Activated naive CD4-positive, alpha-beta T cell treated with anti-CD3 and anti-CD28 coated beads, Interleukin-2, amount 50 U/mL, for 24 hours (primary cell): Measurements from ENCODE around the gene PGBD5.

Source experiments
- H3K27ac Mint-ChIP-seq: one replicate; pipeline ENCODE4 v1.8.0; 2021; ENCODE audit warnings: mild to moderate bottlenecking, mixed read lengths
- H3K27me3 Mint-ChIP-seq: one replicate; pipeline ENCODE4 v1.8.0; 2021; ENCODE audit warnings: mixed read lengths
- H3K36me3 Mint-ChIP-seq: one replicate; pipeline ENCODE4 v1.8.0; 2021; ENCODE audit warnings: mixed read lengths
- H3K4me1 Mint-ChIP-seq: one replicate; pipeline ENCODE4 v1.8.0; 2021; ENCODE audit warnings: mixed read lengths
- H3K4me3 Mint-ChIP-seq: one replicate; pipeline ENCODE4 v1.8.0; 2021; ENCODE audit warnings: mild to moderate bottlenecking, mixed read lengths
- H3K9me3 Mint-ChIP-seq: one replicate; pipeline ENCODE4 v1.8.0; 2021; ENCODE audit warnings: mixed read lengths

Gene PGBD5

DNA sequence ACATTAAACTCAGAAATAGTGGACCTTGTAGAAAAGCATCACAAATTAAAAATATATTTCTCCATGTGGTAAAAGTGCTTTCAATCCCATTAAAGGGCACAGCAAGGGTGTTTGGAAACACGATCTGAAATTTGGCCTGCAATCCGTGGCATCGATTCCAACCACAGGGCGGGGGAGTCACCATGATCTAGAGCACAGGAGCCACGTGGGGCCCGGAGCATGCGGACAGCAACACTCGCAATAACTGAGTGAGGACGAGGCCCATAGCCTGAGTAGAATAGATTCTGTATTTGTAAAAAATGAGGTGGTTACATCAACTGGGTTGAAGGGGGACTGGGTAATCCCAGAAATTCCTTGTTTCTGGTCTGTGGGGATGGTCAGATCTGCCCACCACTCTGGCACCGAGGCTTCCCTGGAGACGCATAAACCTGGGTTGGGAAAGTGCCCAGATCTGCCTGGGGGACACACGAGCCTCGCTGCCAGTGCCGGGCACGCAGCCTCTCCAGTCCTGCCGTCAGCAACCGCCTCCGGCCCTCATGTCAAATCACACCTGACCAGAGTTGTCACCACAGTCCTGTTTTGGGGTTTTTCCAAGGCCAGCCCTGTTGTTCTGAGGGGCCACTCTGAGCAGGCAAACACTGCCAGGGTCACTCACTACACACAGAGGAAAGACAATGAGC lies 104.3 kb downstream of the PGBD5 start:
- no peaks in the 10 kb centered on the region for H3K9me3 Mint-ChIP-seq
- no peak overlapping the region for H3K27ac Mint-ChIP-seq
- peaks cover 1% of the 10 kb centered on the region for H3K27me3 Mint-ChIP-seq
- no peaks in the 10 kb centered on the region for H3K4me1 Mint-ChIP-seq
- no peak overlapping the region for H3K4me3 Mint-ChIP-seq
- no peaks in the 10 kb centered on the region for H3K36me3 Mint-ChIP-seq

DNA sequence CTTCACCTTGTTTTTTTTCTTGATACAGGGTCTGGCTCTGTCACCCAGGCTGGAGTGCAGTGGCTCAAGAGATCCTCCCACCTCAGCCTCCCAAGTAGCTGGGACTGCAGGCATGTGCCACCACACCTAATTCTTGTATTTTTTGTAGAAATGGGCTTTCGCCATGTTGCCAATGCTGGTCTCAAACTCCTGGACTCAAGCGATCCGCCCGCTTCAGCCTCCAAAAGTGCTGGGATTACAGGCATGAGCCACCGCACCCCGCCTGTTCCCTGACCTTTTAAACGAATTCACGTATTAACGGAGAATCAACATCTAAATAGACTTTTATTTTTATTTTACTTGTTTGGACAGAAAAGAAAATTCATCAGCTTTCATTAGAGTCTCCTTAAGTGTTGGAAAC lies 104.8 kb downstream of the PGBD5 start:
- H3K36me3 Mint-ChIP-seq, result no peaks in the 10 kb centered on the region
- no peak overlapping the region for H3K27ac Mint-ChIP-seq
- no peaks in the 10 kb centered on the region for H3K9me3 Mint-ChIP-seq
- H3K4me1 Mint-ChIP-seq, result no peaks in the 10 kb centered on the region
- no peak overlapping the region for H3K4me3 Mint-ChIP-seq
- peaks cover 1% of the 10 kb centered on the region for H3K27me3 Mint-ChIP-seq

DNA sequence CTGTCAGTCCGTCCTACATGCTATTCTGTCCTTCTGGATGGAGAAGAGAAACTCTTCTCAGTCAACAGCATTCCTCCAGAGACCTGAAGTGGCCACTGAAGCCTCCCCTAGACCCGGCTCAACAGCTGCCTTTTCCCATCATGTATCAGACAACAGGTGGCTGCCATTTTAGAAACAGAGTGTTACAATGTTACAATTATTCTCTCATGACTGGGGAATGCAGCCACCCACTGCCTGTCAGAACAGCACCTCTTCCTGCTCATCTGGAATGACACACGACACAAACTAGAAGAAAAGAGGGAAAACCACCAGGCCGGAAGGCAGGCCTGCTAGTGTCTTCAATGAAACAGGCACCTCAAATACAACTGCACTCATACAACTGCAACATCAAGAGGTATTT lies 105.3 kb downstream of the PGBD5 start:
- no peak overlapping the region for H3K27ac Mint-ChIP-seq
- H3K4me1 Mint-ChIP-seq, result no peaks in the 10 kb centered on the region
- no peak overlapping the region for H3K4me3 Mint-ChIP-seq
- no peaks in the 10 kb centered on the region for H3K36me3 Mint-ChIP-seq
- H3K27me3 Mint-ChIP-seq, result peaks cover 1% of the 10 kb centered on the region
- no peaks in the 10 kb centered on the region for H3K9me3 Mint-ChIP-seq

DNA sequence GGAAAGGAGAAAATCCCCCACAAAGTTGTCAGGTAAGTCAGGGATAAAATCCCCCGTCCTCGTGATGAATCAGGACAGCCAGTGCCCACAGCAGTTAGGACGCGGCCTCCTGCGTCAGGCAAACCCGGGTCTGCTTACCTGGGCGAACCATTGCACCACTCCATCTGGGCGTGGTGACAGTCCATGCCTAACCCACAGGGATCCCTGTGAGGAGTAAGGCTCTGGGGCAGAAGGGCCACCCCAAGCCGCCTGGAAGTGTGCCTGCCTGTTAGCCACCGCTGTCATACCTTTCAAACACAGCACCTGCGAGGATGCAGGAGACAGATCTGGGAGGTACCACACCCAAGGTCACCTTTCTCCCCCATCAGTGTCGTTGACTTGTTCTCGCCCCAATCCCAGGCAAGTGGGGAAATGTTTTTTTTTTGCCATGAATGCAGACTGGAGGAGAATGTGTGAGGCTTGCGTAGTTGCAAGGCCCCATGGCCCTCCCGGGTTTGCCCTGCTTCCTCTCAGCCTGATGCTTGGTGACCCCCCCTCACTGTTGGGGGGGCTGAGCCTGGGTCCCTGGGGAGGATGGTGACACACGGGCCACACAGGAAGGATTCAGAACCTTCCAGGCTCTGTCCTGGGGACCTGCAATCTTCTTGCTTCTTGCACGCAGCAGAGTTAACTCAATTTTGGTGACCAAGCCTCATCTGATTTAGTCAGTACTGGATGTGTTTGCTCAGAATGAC lies 107.0 kb downstream of the PGBD5 start:
- Mint-ChIP-seq H3K4me3 (no peak overlapping the region), H3K9me3 (no peaks in the 10 kb centered on the region), H3K27ac (no peak overlapping the region), H3K27me3 (peaks cover 1% of the 10 kb centered on the region), H3K36me3 (no peaks in the 10 kb centered on the region), H3K4me1 (no peaks in the 10 kb centered on the region)

DNA sequence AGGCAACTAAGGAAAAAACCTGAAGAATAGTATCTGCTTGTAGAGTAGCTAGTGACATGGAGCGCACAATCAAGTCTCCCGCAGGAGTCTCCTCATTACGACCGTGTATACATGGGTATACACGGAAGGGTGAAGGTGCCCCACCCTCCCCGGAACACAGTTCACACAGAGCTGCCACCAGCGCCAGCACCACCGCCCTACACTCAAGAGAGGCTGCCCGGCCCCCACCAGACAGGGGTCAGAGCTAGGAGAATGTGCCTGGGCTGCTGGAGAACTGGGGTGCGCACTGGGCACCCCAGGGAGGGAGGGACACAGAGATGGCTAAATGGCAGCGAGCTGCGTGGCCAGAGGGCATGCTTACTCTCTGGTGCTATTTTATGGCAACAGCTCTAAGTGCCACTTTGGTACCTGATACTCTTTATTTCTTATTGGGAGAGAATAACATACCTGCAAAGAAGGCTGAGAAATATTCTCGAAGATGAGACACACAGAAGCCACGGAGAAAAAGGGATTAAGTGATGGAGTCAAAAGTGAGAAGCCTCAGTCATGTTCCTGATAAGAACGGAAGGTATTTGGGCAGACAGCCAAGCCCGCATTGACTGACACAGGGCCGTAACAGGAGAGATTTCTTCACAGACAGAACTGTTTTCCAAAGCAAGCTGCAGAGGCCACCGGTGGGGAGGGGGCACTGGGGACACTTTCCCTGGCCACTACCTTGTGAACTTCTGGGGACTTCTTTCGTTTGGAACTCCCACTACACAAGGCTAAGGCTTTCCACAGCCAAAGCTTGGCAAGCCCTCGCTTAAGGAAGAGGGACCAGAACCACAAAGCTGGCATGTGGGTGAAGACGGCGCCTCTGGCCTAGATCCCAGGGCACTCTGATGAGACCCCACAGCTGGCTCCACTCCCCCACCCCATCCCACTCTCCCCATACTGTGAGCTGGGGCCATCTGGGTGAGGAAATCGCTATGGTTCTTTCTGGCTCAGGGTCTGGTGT lies 108.0 kb downstream of the PGBD5 start:
- no peak overlapping the region for H3K27ac Mint-ChIP-seq

DNA sequence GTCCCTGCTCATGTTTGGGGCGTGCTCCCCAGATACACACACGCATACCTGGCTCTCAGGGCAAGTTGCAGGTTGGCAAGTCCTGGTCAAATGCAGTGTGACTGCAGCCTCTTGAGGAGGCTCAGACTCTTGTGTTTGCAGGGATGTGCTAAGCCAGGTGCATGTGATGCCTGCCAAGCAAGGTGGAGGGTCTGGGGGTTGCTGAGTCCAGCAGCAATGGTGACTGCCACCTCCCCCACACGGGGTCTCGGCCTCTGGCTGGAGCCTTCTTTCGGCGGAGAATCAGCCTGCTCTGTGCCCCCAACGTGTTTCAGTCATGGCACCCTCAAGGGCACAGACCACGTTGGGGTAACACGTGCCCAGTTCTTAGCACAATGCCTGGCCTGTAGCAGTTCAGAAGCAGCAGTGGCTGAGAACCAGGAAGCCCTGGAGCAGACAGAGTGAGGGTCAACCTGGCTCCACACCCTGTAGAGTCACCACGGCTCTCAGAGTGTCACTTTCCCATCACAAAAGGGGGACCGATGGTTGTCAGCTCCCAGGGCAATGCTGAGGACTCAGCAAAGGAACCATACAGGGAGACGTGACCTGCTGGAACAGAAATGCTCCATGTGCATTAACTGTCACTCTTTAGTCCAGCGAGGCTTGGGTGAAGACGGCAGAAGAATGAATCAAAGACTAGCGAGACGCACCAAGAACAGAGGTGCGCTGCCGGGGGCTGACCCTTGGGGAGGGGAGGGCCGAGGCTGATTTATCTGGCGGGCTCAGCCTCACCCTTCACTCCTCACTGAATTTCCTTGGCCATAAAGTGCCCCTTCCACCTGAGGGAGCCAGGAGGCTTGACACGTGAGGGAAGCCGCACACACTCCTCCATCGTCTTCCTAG lies 109.0 kb downstream of the PGBD5 start:
- no peak overlapping the region for H3K27ac Mint-ChIP-seq
- peaks cover 1% of the 10 kb centered on the region for H3K27me3 Mint-ChIP-seq
- no peaks in the 10 kb centered on the region for H3K36me3 Mint-ChIP-seq
- H3K4me3 Mint-ChIP-seq, result no peak overlapping the region
- H3K9me3 Mint-ChIP-seq, result no peaks in the 10 kb centered on the region
- H3K4me1 Mint-ChIP-seq, result no peaks in the 10 kb centered on the region

More for the DNA sequence above, 108.0 kb downstream of the PGBD5 start:
- H3K4me1 Mint-ChIP-seq, result no peaks in the 10 kb centered on the region
- no peaks in the 10 kb centered on the region for H3K9me3 Mint-ChIP-seq
- no peaks in the 10 kb centered on the region for H3K36me3 Mint-ChIP-seq
- H3K27me3 Mint-ChIP-seq, result peaks cover 1% of the 10 kb centered on the region
- H3K4me3 Mint-ChIP-seq, result no peak overlapping the region

DNA sequence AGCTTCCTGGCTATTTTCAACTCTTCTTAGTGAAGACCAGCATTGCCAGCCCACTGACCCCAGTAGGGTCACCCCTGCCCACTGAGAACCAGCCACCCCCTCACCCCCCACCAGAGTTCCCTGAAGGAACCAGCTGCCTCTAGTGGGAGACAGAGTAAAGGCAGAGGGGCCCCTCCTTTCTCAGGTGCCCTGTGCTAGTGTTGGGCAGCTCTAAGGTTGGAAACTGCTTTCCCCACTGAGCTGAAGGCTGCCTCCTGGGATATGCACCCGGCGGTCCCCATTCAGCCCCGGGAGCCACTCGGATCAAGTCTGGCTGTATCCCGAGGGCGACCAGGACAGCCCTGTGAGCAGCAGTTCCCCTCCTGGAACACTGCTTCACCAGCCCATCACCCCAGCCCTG lies 111.0 kb downstream of the PGBD5 start:
- Mint-ChIP-seq H3K4me1 (peaks cover 3% of the 10 kb centered on the region), H3K36me3 (no peaks in the 10 kb centered on the region), H3K9me3 (no peaks in the 10 kb centered on the region), H3K27me3 (peaks cover 1% of the 10 kb centered on the region), H3K27ac (no peak overlapping the region), H3K4me3 (no peak overlapping the region)

DNA sequence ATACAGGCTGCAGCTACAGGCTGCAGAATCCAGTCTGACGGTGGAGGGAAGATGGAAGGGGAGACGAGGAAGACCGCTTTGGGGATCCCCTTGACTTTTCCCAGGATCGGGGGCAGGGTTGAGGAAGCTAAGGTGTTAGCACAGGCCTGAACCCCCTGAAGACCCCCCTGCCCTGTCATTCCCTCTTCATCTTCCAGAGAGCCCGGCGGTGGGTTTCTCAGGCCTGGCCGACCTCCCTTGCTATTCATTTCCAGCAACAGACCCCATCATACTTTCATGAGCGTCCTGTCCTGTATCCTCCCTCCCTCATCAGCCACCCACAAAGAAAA lies 112.0 kb downstream of the PGBD5 start:
- Mint-ChIP-seq H3K4me3 (no peak overlapping the region), H3K27ac (no peak overlapping the region), H3K9me3 (no peaks in the 10 kb centered on the region), H3K36me3 (no peaks in the 10 kb centered on the region), H3K4me1 (peaks cover 3% of the 10 kb centered on the region), H3K27me3 (peaks cover 1% of the 10 kb centered on the region)

DNA sequence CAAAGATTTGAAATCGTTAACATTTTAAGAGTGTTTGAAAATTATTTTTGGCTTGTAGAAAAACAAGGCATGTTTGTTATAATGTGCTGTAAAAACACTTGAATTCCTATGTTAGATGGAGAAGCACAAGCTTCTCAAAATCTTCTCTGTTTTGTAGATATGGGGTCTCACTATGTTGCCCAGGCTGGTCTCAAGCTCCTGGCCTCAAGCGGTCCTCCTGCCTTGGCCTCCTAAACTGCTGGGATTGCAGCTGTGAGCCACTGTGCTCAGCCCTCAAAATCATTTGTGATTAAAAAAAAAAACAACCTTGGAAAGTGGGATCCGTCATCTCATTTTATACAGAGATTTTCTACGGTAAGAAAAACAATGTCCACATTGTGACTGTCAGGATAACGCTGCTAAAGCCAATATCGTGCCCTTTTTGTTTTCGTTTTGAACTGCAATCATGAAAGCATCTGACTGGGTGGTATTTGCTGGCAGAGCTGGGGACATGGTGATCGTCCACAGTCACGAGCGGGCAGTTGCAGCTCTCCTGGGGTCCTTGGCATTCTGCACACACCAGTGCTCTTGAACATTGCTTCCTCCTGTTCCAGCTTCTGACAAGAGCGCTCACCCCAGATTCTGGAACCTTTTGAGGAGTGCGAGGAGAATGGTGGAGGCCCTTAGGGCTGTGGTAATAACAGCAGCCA lies 112.5 kb downstream of the PGBD5 start:
- Mint-ChIP-seq H3K4me1 (peaks cover 3% of the 10 kb centered on the region), H3K27ac (no peak overlapping the region), H3K27me3 (peaks cover 1% of the 10 kb centered on the region), H3K36me3 (no peaks in the 10 kb centered on the region), H3K4me3 (no peak overlapping the region), H3K9me3 (no peaks in the 10 kb centered on the region)

DNA sequence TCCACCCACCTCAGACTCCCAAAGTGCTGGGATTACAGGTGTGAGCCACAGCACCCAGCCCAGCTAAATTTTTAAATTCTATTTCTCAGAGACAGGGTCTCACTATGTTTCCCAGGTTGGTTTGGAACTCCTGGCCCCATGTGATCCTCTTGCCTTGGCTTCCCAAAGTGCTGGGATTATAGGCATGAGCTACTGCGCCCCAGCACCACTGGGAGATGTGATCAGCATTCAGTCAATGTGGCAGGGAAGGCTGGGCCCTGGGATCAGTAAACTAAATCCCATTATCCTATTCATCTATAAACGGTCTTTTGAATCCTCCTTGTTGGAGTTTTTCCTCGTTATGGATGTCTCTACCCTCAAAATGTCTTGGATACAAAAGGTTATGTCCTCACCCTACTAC lies 113.5 kb downstream of the PGBD5 start:
- Mint-ChIP-seq H3K4me3 (no peak overlapping the region), H3K9me3 (no peaks in the 10 kb centered on the region), H3K27ac (no peak overlapping the region), H3K27me3 (peaks cover 1% of the 10 kb centered on the region), H3K4me1 (peaks cover 3% of the 10 kb centered on the region), H3K36me3 (no peaks in the 10 kb centered on the region)

DNA sequence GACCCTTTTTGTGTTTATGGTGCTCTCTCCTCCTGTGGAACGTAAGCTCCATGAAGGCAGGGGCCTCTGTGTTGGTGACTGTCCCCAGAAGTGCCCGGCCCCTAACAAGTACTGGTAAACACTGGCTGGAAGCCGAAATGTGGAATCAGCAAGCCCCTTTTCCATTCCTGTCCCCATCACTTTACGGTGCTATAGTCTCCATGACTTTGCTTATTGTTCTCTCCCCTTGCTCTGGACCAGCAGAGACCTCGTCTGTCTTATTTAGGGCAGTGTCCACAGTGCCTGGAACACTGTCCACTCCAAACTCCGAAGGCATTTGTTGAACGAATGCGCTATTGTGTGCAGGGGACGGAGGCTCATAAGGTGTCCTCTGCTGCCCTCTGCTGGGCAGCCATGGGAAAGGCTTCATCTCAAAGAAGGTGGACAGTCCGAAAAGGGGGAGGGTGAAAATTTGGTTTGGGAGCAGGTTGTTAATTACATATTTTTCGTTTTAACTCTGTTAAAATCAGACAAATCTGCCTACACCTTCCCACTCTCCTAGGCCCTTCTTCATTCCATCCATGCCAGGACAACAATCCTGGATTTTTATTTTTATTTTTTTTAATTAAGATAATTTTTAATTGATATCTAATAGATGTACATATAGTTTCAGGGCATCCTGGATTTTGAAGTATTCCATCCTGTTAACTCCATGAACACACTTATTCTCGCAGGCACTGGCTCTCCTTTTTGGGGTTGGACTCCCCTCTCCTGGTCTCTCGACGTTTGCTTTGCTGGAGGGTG lies 115.6 kb downstream of the PGBD5 start:
- no peak overlapping the region for H3K27ac Mint-ChIP-seq
- H3K27me3 Mint-ChIP-seq, result no peaks in the 10 kb centered on the region
- H3K4me3 Mint-ChIP-seq, result no peak overlapping the region
- H3K4me1 Mint-ChIP-seq, result peaks cover 3% of the 10 kb centered on the region
- H3K36me3 Mint-ChIP-seq, result no peaks in the 10 kb centered on the region
- H3K9me3 Mint-ChIP-seq, result no peaks in the 10 kb centered on the region

DNA sequence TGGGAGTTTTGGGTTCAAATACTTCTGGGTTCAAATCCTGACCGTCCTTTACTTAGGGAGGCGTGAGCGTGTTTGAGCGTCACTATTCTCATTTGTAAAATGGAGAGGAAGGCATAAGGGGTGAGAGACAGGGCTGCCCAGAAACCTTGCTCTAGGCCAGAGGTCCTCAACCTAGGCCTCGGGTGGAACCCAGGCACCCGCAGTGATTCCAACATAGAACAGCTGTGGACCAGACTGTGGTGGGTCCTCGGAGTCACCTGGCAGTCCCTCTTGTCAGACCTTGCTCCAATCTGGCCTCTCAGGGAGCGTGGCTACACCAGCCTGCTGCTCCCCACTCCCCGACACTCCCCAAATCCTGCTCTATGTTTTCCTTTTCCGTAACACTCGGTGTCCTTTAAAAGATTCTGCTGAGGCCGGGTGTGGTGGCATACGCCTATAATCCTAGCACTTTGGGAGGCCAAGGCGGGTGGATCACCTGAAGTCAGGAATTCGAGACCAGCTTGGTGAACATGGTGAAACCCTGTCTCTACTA lies 116.4 kb downstream of the PGBD5 start:
- Mint-ChIP-seq H3K4me1 (peaks cover 3% of the 10 kb centered on the region), H3K36me3 (no peaks in the 10 kb centered on the region), H3K27me3 (no peaks in the 10 kb centered on the region), H3K9me3 (no peaks in the 10 kb centered on the region), H3K27ac (no peak overlapping the region), H3K4me3 (no peak overlapping the region)

DNA sequence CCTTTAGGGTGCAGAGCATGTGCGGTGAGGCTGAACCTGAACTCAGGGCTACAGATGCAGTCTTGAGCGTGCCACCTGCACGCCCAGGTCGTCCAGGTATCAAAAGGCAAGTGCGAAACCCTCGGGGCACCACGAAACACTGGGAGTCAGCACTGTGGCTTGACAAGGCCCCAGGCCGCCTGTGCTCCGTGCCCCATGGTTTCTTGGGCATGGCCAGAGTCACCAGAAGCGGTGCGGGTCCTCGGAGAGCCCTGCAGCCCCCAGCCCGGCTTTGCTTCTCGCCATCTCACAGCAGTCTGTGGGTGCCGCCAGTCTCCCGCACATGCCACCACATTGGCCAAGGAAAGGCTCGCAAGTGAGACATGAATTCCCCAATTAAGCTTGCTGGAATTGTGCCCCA lies 117.3 kb downstream of the PGBD5 start:
- H3K4me1 Mint-ChIP-seq, result peaks cover 3% of the 10 kb centered on the region
- H3K4me3 Mint-ChIP-seq, result no peak overlapping the region
- H3K36me3 Mint-ChIP-seq, result no peaks in the 10 kb centered on the region
- no peaks in the 10 kb centered on the region for H3K27me3 Mint-ChIP-seq
- no peak overlapping the region for H3K27ac Mint-ChIP-seq
- no peaks in the 10 kb centered on the region for H3K9me3 Mint-ChIP-seq

DNA sequence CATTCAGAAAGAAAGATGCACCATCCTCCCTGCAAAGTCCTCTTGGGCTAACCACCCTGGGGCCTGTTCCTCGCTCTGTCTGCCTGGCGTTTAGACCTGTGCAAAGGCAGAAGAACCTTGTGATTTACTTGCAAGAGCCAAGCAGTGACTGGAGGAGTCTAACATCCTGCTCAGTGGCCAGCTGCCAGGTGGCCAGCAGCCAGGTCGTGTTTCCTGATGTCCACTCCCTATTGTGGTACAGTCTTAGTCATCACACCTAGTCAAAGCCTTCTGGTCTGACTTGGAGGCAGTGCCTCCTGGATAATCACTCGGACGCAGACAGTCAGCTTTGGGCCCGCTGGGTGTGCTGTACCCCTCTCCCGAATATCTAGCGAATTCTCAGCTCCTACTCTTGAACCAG lies 118.1 kb downstream of the PGBD5 start:
- H3K4me1 Mint-ChIP-seq, result peaks cover 3% of the 10 kb centered on the region
- no peaks in the 10 kb centered on the region for H3K27me3 Mint-ChIP-seq
- H3K36me3 Mint-ChIP-seq, result no peaks in the 10 kb centered on the region
- H3K4me3 Mint-ChIP-seq, result no peak overlapping the region
- H3K9me3 Mint-ChIP-seq, result no peaks in the 10 kb centered on the region
- H3K27ac Mint-ChIP-seq, result no peak overlapping the region
